GM12865 (cell line): ENCODE results near the gene DYNC1H1.

Source experiments
- DNase-seq: peaks from one replicate; pipeline ENCODE4 v3.0.0; 2010; ENCODE audit warnings: low read depth
- H3K4me3 ChIP-seq: 2 replicates; pipeline ENCODE4 v1.5.1; 2011; ENCODE audit warnings: mild to moderate bottlenecking, low read depth, low read length, control low read depth
- CTCF ChIP-seq: IDR thresholded peaks from 2 replicates; pipeline ENCODE4 v1.5.1; 2011; ENCODE audit warnings: low read length, control low read depth, low read depth, inconsistent platforms; ENCODE audit not compliant: insufficient read depth; ENCODE audit errors: missing control alignments

DYNC1H1 gene

DNA sequence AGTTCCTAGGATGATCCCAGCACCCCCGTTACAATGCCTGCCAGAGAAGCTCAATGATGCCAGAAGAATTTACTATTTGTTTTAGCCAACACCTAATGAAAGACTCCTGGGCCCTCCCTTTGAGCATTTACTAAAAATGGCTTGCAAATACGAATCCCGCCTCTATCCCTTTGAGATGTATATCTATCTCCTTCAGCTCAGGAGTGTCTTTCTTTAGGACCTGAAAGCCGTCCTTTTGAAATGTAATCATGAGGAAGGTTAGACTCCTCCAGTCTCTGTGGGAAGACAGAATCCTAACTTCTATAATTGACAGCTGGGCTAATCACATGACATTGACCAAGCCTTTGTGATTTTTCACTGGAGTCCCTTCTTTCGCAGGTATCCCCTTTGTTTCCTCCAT, 19.2 kb upstream of the DYNC1H1 start:
- no peak overlapping the region for H3K4me3 ChIP-seq
- no peak for DNase-seq
- no peak for TF ChIP-seq CTCF

DNA sequence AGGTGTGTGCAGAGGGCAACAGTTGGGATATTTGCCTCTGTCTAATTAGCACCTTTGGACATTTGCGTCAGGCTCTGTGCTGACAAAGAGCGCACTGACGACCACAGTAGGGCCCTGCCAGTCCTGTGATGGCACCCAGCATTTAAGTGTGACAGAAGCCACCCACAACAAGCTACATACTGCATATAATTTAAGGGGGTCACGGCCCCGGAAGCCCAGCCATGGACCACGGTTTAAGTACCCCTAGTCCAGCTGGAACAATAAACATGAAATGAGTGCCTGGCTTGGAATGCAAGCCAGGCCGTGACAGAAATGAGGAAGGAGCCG, 16.8 kb upstream of the DYNC1H1 start:
- no peak for TF ChIP-seq CTCF
- H3K4me3 ChIP-seq: peak overlapping the region; percentile 81
- peak; percentile 31 for DNase-seq

DNA sequence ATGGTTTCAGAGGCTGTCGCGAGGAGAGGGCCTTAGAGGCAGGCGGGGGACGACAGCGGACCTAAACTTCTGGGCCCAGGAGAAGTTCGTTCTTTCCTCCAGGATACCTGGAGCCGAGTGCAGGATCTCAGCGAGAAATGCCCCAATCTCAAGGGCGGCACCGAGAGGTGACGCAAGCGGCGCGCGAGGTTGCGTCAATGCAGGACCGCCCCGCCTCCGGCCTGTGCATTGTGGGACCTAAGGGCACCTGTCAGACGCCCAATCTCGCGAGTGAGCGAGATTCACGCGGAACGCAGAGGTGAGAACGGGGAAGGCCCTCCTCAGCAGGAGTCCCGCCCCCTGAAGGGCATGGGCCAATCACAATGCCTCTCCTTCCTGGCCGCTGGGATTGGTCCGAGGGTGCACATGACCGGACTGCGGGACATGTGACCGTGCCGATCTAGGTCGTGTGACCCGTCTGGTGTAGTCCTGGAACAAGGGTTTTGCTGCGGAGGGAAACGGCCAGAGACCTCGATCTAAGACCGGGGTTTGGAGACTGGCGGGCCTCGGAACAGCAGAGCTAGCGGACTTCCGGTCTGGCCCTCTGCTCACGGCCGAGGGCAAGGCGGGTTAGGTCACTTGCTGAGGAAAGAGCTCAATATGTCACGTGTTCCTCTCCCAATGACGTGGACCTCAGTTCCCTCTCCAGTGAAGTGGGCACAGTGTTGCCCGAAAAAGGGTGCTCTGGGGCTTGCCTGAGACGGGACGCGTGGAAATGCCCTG, 16.3 kb upstream of the DYNC1H1 start:
- DNase-seq: peak; percentile 100
- peak overlapping the region; percentile 81 for H3K4me3 ChIP-seq
- TF ChIP-seq CTCF: no peak

GRCh38 chr14:101948666-101949216, 15.6 kb upstream of the DYNC1H1 start:
- H3K4me3 ChIP-seq: peak overlapping the region; percentile 77
- no peak for TF ChIP-seq CTCF
- no peak for DNase-seq

DNA sequence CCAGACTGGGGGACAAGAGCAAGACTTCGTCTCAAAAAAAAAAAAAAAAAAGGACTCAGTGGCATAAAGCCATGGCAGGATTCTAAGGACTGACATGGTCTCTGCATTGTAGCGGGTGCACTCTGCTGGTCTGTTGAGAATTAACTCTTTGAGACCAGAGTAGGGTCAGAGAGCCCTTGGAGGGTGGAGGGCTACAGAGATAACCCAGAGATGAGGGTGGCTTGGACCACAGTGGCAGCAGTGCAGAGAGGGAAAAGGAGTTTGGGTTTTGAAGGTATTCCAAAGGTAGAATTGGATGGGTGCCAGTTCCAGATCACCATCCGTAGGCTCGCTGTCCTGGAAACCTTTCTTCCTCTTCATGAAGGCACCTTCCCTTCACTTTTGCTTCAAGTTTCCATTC, 14.3 kb upstream of the DYNC1H1 start:
- no peak overlapping the region for H3K4me3 ChIP-seq
- DNase-seq: no peak
- TF ChIP-seq CTCF: no peak

- TF ChIP-seq CTCF: no peak
- DNase-seq: no peak
These were observed 13.7 kb upstream of the DYNC1H1 start for GRCh38 chr14:101950516-101951215.

More at GRCh38 chr14:101950516-101951215, 13.7 kb upstream of the DYNC1H1 start:
- no peak overlapping the region for H3K4me3 ChIP-seq
